Hepatocyte (in vitro differentiated cells): ENCODE results near the gene PHF21B.

Source experiments
- CTCF ChIP-seq: fragments of 200-600 bp; sonication (generic); IDR thresholded peaks from 2 replicates; pipeline ENCODE4 v1.5.1; 2016; ENCODE audit warnings: antibody characterized with exemption, mild to moderate bottlenecking; ENCODE audit not compliant: poor library complexity
- EZH2 ChIP-seq: fragments of 200-600 bp; sonication (generic); IDR thresholded peaks from 2 replicates; pipeline ENCODE4 v1.6.1; 2016; ENCODE audit warnings: antibody characterized with exemption, mild to moderate bottlenecking, borderline replicate concordance
- EZH2phosphoT487 ChIP-seq: fragments of 200-600 bp; sonication (generic); IDR thresholded peaks from one replicate; pipeline ENCODE4 v1.6.1; 2018; ENCODE audit warnings: antibody characterized with exemption, mild to moderate bottlenecking, low read depth, moderate library complexity; ENCODE audit not compliant: unreplicated experiment, severe bottlenecking

- TF ChIP-seq CTCF (no peak), EZH2phosphoT487 (no peak), EZH2 (no peak)
Measured at GRCh38 chr22:44930711-44931035, 79.1 kb downstream of the PHF21B start.
